PC-9 (cell line): Measurements from ENCODE around the gene KRTAP9-8.

ENCODE experiments used
- CTCF ChIP-seq: fragments of 200-600 bp; sonication (generic); conservative IDR thresholded peaks from 2 replicates; pipeline ENCODE4 v1.6.1; 2017; ENCODE audit warnings: mixed run types, antibody characterized with exemption, mild to moderate bottlenecking, moderate library complexity
- EZH2 ChIP-seq: fragments of 200-600 bp; sonication (generic); IDR thresholded peaks from 2 replicates; pipeline ENCODE4 v1.8.0; 2017; ENCODE audit warnings: antibody characterized with exemption, low read depth

GRCh38 chr17:41196068-41196467 is 41.7 kb upstream of the KRTAP9-8 start:
- TF ChIP-seq CTCF (no peak), EZH2 (no peak)
